K562 (cell line): ENCODE measurements around the gene SLC29A2. TPM values are rescaled to one million over a fixed set of nuclear protein-coding genes. Genes with fewer than 3 reads are reported as not detected.
A peak's percentile ranks its signal among the peaks of the same experiment; 100 is the strongest.

Experiments used
- ATF1 ChIP-seq, 2 experiments: fragments of 450-650 bp in 1 of 2; IDR thresholded peaks; 2 replicates each; pipeline ENCODE4 v1.6.1; 2016; ENCODE audit warnings: missing compliant biosample characterization in 1 of 2, missing genetic modification characterization in 1 of 2
- CBFA2T3 ChIP-seq: fragments of 450-650 bp; IDR thresholded peaks from 2 replicates; pipeline ENCODE4 v1.6.1; 2017
- FIP1L1 ChIP-seq: fragments of 200-400 bp; formaldehyde crosslinking; IDR thresholded peaks from 2 replicates; pipeline ENCODE4 v1.6.1; 2018; ENCODE audit warnings: mild to moderate bottlenecking, low read depth, low read length; ENCODE audit not compliant: poor library complexity, severe bottlenecking
- HCFC1 ChIP-seq: IDR thresholded peaks from 2 replicates; pipeline ENCODE4 v1.6.1; 2012; ENCODE audit warnings: low read depth, low read length, improper control_type of control experiment
- HOXB6 ChIP-seq: fragments of 250-450 bp; sonication (Bioruptor Pico); IDR thresholded peaks from 2 replicates; pipeline ENCODE4 v1.5.1; 2022; ENCODE audit warnings: mild to moderate bottlenecking, borderline replicate concordance
- KLF1 ChIP-seq: fragments of 450-650 bp; IDR thresholded peaks from 2 replicates; pipeline ENCODE4 v1.6.1; 2016; ENCODE audit warnings: missing genetic modification characterization, missing compliant biosample characterization
- RFX7 ChIP-seq: fragments of 250-450 bp; sonication (Bioruptor Pico); IDR thresholded peaks from 2 replicates; pipeline ENCODE4 v1.5.1; 2021; ENCODE audit warnings: mild to moderate bottlenecking
- SMAD4 ChIP-seq: fragments of 250-450 bp; sonication (Bioruptor Pico); conservative IDR thresholded peaks from 2 replicates; pipeline ENCODE4 v1.8.0; 2021; ENCODE audit warnings: inconsistent platforms, mild to moderate bottlenecking, moderate library complexity
- SRSF3 ChIP-seq: fragments of 200-400 bp; formaldehyde crosslinking; IDR thresholded peaks from 2 replicates; pipeline ENCODE4 v1.6.1; 2016; ENCODE audit warnings: mild to moderate bottlenecking, low read length, moderate library complexity; ENCODE audit not compliant: insufficient read depth
- TGIF2 ChIP-seq: sonication (generic); formaldehyde crosslinking; IDR thresholded peaks from 2 replicates; pipeline ENCODE4 v1.8.1; 2022; ENCODE audit warnings: mild to moderate bottlenecking, missing genetic modification reagents, moderate library complexity
- ZBTB1 ChIP-seq: sonication (generic); formaldehyde crosslinking; IDR thresholded peaks from 2 replicates; pipeline ENCODE4 v1.8.1; 2023; ENCODE audit warnings: missing genetic modification reagents, low read depth, mild to moderate bottlenecking, borderline replicate concordance
- ZBTB12 ChIP-seq: fragments of 250-450 bp; sonication (Bioruptor Pico); IDR thresholded peaks from 2 replicates; pipeline ENCODE4 v1.4.0; 2020
- ZNF146 ChIP-seq: IDR thresholded peaks from one replicate; pipeline ENCODE4 v1.6.1; 2018; ENCODE audit warnings: missing compliant biosample characterization; ENCODE audit not compliant: unreplicated experiment
- ZNF165 ChIP-seq: fragments of 250-450 bp; sonication (Bioruptor Pico); IDR thresholded peaks from 2 replicates; pipeline ENCODE4 v1.4.0; 2020; ENCODE audit warnings: borderline replicate concordance
- ZNF77 ChIP-seq: fragments of 250-450 bp; sonication (Bioruptor Pico); IDR thresholded peaks from 2 replicates; pipeline ENCODE4 v1.5.0; 2020
- ZNF79 ChIP-seq: fragments of 250-450 bp; sonication (Bioruptor Pico); IDR thresholded peaks from 2 replicates; pipeline ENCODE4 v1.4.0; 2020; ENCODE audit warnings: low read depth, mild to moderate bottlenecking, moderate library complexity
- polyA plus RNA-seq, 8 experiments: library from polyadenylated mRNA; depleted of rRNA in 4 of 8; stranded (reverse) in 5 of 8; unstranded in 3 of 8; fragments of >200 nt; fragmentation: Nextera tagmentation in 2 of 8; fragmentation: Illumina TruSeq in 1 of 8; extraction: Ambion mirVana in 2 of 8; extraction: Trizol in 1 of 8; gene quantifications; 2 replicates each; pipeline versions ENCODE4 v1.2.1 to v1.2.3, GENCODE V29; 2011 to 2014; ENCODE audit warnings: inconsistent platforms in 1 of 8, missing spikeins in 1 of 8
- total RNA-seq, 7 experiments: library from RNA; depleted of rRNA in 6 of 7; stranded (reverse); fragments of >200 nt in 6 of 7; fragmentation: Illumina TruSeq in 2 of 7; extraction: Trizol in 2 of 7; gene quantifications; 2 replicates each; pipeline versions ENCODE4 v1.2.1 to v1.2.3, GENCODE V29; 2011 to 2021; ENCODE audit warnings: low replicate concordance in 1 of 7
- TF ChIP-seq, protein P1 (sequence below): sonication (generic); IDR thresholded peaks from 2 replicates; pipeline ENCODE4 v1.6.1; 2016
- TF ChIP-seq, protein P2 (sequence below), 2 experiments: fragments of 200-800 bp in 1 of 2; sonication (Bioruptor generic) in 1 of 2; sonication (generic) in 1 of 2; formaldehyde crosslinking in 1 of 2; IDR thresholded peaks in 1 of 2; conservative IDR thresholded peaks in 1 of 2; 2 replicates each; pipeline versions ENCODE4 v1.5.0 to v1.6.1; 2016 to 2020; ENCODE audit warnings: missing compliant biosample characterization in 1 of 2, missing genetic modification characterization in 1 of 2, missing genetic modification reagents in 1 of 2
- TF ChIP-seq, protein P3 (sequence below): fragments of 450-650 bp; IDR thresholded peaks from 2 replicates; pipeline ENCODE4 v1.6.1; 2016; ENCODE audit warnings: antibody characterized with exemption
- TF ChIP-seq, protein P4 (sequence below): sonication (generic); formaldehyde crosslinking; IDR thresholded peaks from 2 replicates; pipeline ENCODE4 v1.5.0; 2020; ENCODE audit warnings: missing genetic modification reagents

SLC29A2 gene
- total and polyA plus RNA-seq, 9 of the 15 experiments (the other 6 are each of a cell fraction or from before 2014, with no cell fraction given) = 2.4 to 48.6 (median 14.2) TPM

- TF ChIP-seq ZBTB12 (peak; percentile 97), HOXB6 (CRISPR knock-in tag) (no peak), KLF1 (tag) (no peak), CBFA2T3 (no peak), ATF1 (CRISPR knock-in tag; IDR thresholded peaks at IDR 0.05) (peak; percentile 95), ATF1 (tag; IDR thresholded peaks at IDR 0.05) (peak; percentile 99), FIP1L1 (no peak), RFX7 (CRISPR knock-in tag) (no peak), ZNF165 (CRISPR knock-in tag) (no peak), SMAD4 (no peak), ZNF79 (CRISPR knock-in tag) (no peak), ZNF146 (CRISPR knock-in tag) (no peak), SRSF3 (no peak), ZBTB1 (CRISPR knock-in tag) (no peak), ZNF77 (CRISPR knock-in tag) (no peak), TGIF2 (CRISPR knock-in tag) (no peak), HCFC1 (peak; percentile 90)
- TF ChIP-seq, protein P1, sequence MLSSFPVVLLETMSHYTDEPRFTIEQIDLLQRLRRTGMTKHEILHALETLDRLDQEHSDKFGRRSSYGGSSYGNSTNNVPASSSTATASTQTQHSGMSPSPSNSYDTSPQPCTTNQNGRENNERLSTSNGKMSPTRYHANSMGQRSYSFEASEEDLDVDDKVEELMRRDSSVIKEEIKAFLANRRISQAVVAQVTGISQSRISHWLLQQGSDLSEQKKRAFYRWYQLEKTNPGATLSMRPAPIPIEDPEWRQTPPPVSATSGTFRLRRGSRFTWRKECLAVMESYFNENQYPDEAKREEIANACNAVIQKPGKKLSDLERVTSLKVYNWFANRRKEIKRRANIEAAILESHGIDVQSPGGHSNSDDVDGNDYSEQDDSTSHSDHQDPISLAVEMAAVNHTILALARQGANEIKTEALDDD = no peak
- TF ChIP-seq, protein P2, sequence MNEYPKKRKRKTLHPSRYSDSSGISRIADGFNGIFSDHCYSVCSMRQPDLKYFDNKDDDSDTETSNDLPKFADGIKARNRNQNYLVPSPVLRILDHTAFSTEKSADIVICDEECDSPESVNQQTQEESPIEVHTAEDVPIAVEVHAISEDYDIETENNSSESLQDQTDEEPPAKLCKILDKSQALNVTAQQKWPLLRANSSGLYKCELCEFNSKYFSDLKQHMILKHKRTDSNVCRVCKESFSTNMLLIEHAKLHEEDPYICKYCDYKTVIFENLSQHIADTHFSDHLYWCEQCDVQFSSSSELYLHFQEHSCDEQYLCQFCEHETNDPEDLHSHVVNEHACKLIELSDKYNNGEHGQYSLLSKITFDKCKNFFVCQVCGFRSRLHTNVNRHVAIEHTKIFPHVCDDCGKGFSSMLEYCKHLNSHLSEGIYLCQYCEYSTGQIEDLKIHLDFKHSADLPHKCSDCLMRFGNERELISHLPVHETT (CRISPR knock-in tag; conservative IDR thresholded peaks at IDR 0.05 in 1 of 2, IDR thresholded peaks at IDR 0.05 in 1 of 2) = peak in 1 of 2 experiments; percentile 98; a peak in 2 of 4 replicates
- TF ChIP-seq, protein P3, sequence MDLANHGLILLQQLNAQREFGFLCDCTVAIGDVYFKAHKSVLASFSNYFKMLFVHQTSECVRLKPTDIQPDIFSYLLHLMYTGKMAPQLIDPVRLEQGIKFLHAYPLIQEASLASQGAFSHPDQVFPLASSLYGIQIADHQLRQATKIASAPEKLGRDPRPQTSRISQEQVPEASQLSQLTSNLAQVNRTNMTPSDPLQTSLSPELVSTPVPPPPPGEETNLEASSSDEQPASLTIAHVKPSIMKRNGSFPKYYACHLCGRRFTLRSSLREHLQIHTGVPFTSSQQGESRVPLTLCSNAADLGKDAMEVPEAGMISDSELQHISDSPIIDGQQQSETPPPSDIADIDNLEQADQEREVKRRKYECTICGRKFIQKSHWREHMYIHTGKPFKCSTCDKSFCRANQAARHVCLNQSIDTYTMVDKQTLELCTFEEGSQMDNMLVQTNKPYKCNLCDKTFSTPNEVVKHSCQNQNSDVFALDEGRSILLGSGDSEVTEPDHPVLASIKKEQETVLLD = no peak
- TF ChIP-seq, protein P4, sequence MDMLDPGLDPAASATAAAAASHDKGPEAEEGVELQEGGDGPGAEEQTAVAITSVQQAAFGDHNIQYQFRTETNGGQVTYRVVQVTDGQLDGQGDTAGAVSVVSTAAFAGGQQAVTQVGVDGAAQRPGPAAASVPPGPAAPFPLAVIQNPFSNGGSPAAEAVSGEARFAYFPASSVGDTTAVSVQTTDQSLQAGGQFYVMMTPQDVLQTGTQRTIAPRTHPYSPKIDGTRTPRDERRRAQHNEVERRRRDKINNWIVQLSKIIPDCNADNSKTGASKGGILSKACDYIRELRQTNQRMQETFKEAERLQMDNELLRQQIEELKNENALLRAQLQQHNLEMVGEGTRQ (CRISPR knock-in tag) = no peak
These were observed 26.8 kb downstream of the SLC29A2 start, which contains the start of gene BRMS1 (continued) for GRCh38 chr11:66344550-66345315.
